HFFc6 (cell line): Measurements from ENCODE around the gene MACF1. TPM values are rescaled to one million over a fixed set of nuclear protein-coding genes. Genes with fewer than 3 reads are reported as not detected.

ENCODE experiments used
- DNase-seq: peaks from one replicate; pipeline ENCODE4 v3.0.0-alpha.2; 2018
- H3K27ac Mint-ChIP-seq: 2 replicates; pipeline ENCODE4 v1.8.0; 2020; ENCODE audit warnings: mild to moderate bottlenecking, mixed read lengths
- H3K27me3 Mint-ChIP-seq: 2 replicates; pipeline ENCODE4 v1.8.0; 2021; ENCODE audit warnings: mild to moderate bottlenecking, moderate library complexity, mixed read lengths; ENCODE audit not compliant: insufficient read depth
- H3K36me3 Mint-ChIP-seq: 2 replicates; pipeline ENCODE4 v1.8.0; 2021; ENCODE audit warnings: low read depth, mixed read lengths
- H3K4me1 Mint-ChIP-seq: 2 replicates; pipeline ENCODE4 v1.8.0; 2020; ENCODE audit warnings: low read depth, mixed read lengths
- H3K4me3 Mint-ChIP-seq: 2 replicates; pipeline ENCODE4 v1.8.0; 2020; ENCODE audit warnings: mild to moderate bottlenecking, moderate library complexity, mixed read lengths
- H3K9me3 Mint-ChIP-seq: 2 replicates; pipeline ENCODE4 v1.8.0; 2020; ENCODE audit warnings: mild to moderate bottlenecking, mixed read lengths
- CTCF ChIP-seq: fragments of 200-600 bp; sonication (generic); IDR thresholded peaks from 2 replicates; pipeline ENCODE4 v1.5.0; 2021; ENCODE audit warnings: antibody characterized with exemption, mild to moderate bottlenecking
- total RNA-seq, 6 experiments: library from RNA; stranded (reverse); fragmentation: NEBNext Ultra II Directional; extraction: Animal tissue kit (Norgen Biotek cat#: 25700); gene quantifications; 2 replicates in 1 of 6; 3 replicates in 5 of 6; pipeline ENCODE4 v1.2.3, GENCODE V29; 2021

The MACF1 gene
- total RNA-seq, 6 experiments from 2014 or later, result 201 to 308 (median 223) TPM

- Mint-ChIP-seq H3K27ac (no peak overlapping the region), H3K9me3 (no peaks in the 10 kb centered on the region), H3K4me1 (peaks cover 47% of the 10 kb centered on the region), H3K4me3 (no peak overlapping the region), H3K36me3 (peaks cover 59% of the 10 kb centered on the region), H3K27me3 (no peaks in the 10 kb centered on the region)
- TF ChIP-seq CTCF, result no peak
- DNase-seq, result no peak
Observed at GRCh38 chr1:39295901-39296300, 91.4 kb downstream of the MACF1 start.

GRCh38 chr1:39297551-39297950 is 93.1 kb downstream of the MACF1 start:
- Mint-ChIP-seq H3K4me1 (peaks cover 34% of the 10 kb centered on the region), H3K36me3 (peaks cover 64% of the 10 kb centered on the region), H3K27ac (no peak overlapping the region), H3K27me3 (peaks cover 1% of the 10 kb centered on the region; the same call in 1 of the 2 replicates), H3K9me3 (no peaks in the 10 kb centered on the region), H3K4me3 (no peak overlapping the region)
- no peak for DNase-seq
- no peak for TF ChIP-seq CTCF

- H3K9me3 Mint-ChIP-seq, result no peaks in the 10 kb centered on the region
- no peak for DNase-seq
- peaks cover 7% of the 10 kb centered on the region for H3K4me1 Mint-ChIP-seq
- no peak for TF ChIP-seq CTCF
- no peak overlapping the region for H3K27ac Mint-ChIP-seq
- peaks cover 3% of the 10 kb centered on the region; the same call in 1 of the 2 replicates for H3K27me3 Mint-ChIP-seq
- no peak overlapping the region for H3K4me3 Mint-ChIP-seq
- peaks cover 41% of the 10 kb centered on the region for H3K36me3 Mint-ChIP-seq
Observed at GRCh38 chr1:39301606-39302005, 97.1 kb downstream of the MACF1 start.

- no peak for DNase-seq
- Mint-ChIP-seq H3K9me3 (no peaks in the 10 kb centered on the region), H3K27ac (no peak overlapping the region), H3K4me3 (no peak overlapping the region), H3K36me3 (peaks cover 36% of the 10 kb centered on the region), H3K27me3 (peaks cover 3% of the 10 kb centered on the region; the same call in 1 of the 2 replicates), H3K4me1 (peaks cover 7% of the 10 kb centered on the region)
- TF ChIP-seq CTCF, result no peak
Observed at GRCh38 chr1:39305555-39305954, 101.1 kb downstream of the MACF1 start.

- no peak for DNase-seq
- Mint-ChIP-seq H3K4me3 (no peak overlapping the region), H3K9me3 (no peaks in the 10 kb centered on the region), H3K27me3 (no peaks in the 10 kb centered on the region; the same call in 1 of the 2 replicates), H3K4me1 (peaks cover 7% of the 10 kb centered on the region), H3K27ac (no peak overlapping the region), H3K36me3 (peaks cover 17% of the 10 kb centered on the region)
- TF ChIP-seq CTCF, result no peak
Observed at GRCh38 chr1:39310015-39310414, 105.5 kb downstream of the MACF1 start.

- no peak overlapping the region for H3K27ac Mint-ChIP-seq
- no peak overlapping the region for H3K4me3 Mint-ChIP-seq
- no peaks in the 10 kb centered on the region; the same call in 1 of the 2 replicates for H3K27me3 Mint-ChIP-seq
- DNase-seq, result no peak
- TF ChIP-seq CTCF, result no peak
- H3K36me3 Mint-ChIP-seq, result peaks cover 21% of the 10 kb centered on the region
- H3K4me1 Mint-ChIP-seq, result peaks cover 2% of the 10 kb centered on the region
- no peaks in the 10 kb centered on the region for H3K9me3 Mint-ChIP-seq
Observed at GRCh38 chr1:39310691-39311090, 106.2 kb downstream of the MACF1 start.
